A673 (cell line): Measurements from ENCODE around the gene ZNF577. TPM values are rescaled to one million over a fixed set of nuclear protein-coding genes. Genes with fewer than 3 reads are reported as not detected.

Source experiments
- BruUV-seq: library from RNA; stranded (reverse); fragments of 400-500 nt; replicated peaks from 2 replicates; lab custom pipeline; 2021; lab: Mats Ljungman, UMichigan
- CTCF ChIA-PET: fragments of 300-600 bp; sonication (Branson Sonifier 250); formaldehyde crosslinking; loops from one replicate; lab custom pipeline; 2022; ENCODE audit warnings: antibody characterized with exemption; lab: Charles Lee
- POLR2A ChIA-PET: fragments of 300-600 bp; sonication (Branson Sonifier 250); formaldehyde crosslinking; loops from one replicate; lab custom pipeline; 2022; ENCODE audit warnings: antibody characterized with exemption; ENCODE audit not compliant: low non-redundant PET; lab: Charles Lee
- DNase-seq: peaks from one replicate; pipeline ENCODE4 v3.0.0-alpha.2; 2015; ENCODE audit warnings: low spot score
- H3K27ac ChIP-seq: fragments of 200-600 bp; sonication (generic); 2 replicates; pipeline ENCODE4 v1.5.1; 2016; ENCODE audit warnings: mixed run types, low read depth, mild to moderate bottlenecking, mixed read lengths, antibody characterized with exemption, low read length; ENCODE audit not compliant: poor library complexity, severe bottlenecking
- H3K27me3 ChIP-seq: fragments of 200-600 bp; sonication (generic); replicated peaks from 2 replicates; pipeline ENCODE4 v1.6.1; 2017; ENCODE audit warnings: mixed run types, low read depth, mild to moderate bottlenecking, mixed read lengths, antibody characterized with exemption, low read length; ENCODE audit not compliant: insufficient read depth, poor library complexity
- H3K36me3 ChIP-seq: fragments of 200-600 bp; sonication (generic); 2 replicates; pipeline ENCODE4 v1.6.1; 2016; ENCODE audit warnings: mixed run types, mild to moderate bottlenecking, mixed read lengths, antibody characterized with exemption, low read length; ENCODE audit not compliant: insufficient read depth, poor library complexity, severe bottlenecking
- H3K4me1 ChIP-seq: fragments of 200-600 bp; sonication (generic); 2 replicates; pipeline ENCODE4 v1.6.1; 2017; ENCODE audit warnings: mixed run types, mild to moderate bottlenecking, mixed read lengths, antibody characterized with exemption, low read length; ENCODE audit not compliant: insufficient read depth, poor library complexity, severe bottlenecking
- H3K4me3 ChIP-seq: fragments of 200-600 bp; sonication (generic); 2 replicates; pipeline ENCODE4 v1.5.1; 2016; ENCODE audit warnings: low read depth, mixed run types, mild to moderate bottlenecking, mixed read lengths, low read length; ENCODE audit not compliant: poor library complexity, severe bottlenecking
- H3K9me3 ChIP-seq: fragments of 200-600 bp; sonication (generic); 2 replicates; pipeline ENCODE4 v1.6.1; 2016; ENCODE audit warnings: mixed run types, low read depth, mild to moderate bottlenecking, mixed read lengths, antibody characterized with exemption, low read length; ENCODE audit not compliant: poor library complexity, severe bottlenecking
- EZH2 ChIP-seq: fragments of 200-600 bp; sonication (generic); IDR thresholded peaks from 2 replicates; pipeline ENCODE4 v1.6.1; 2017; ENCODE audit warnings: borderline replicate concordance, low read depth, mild to moderate bottlenecking, mixed read lengths, antibody characterized with exemption, low read length; ENCODE audit not compliant: poor library complexity, severe bottlenecking
- intact Hi-C: fragments of 100-400 bp; cut with micrococcal nuclease; formaldehyde crosslinking; loops from one replicate; pipeline ENCODE4 v1.10.0; 2022; ENCODE audit not compliant: unreplicated experiment
- total RNA-seq: library from RNA; stranded (reverse); gene quantifications from 2 replicates; pipeline ENCODE4 v1.2.3, GENCODE V29; 2021
- TF ChIP-seq, protein P1 (sequence below): fragments of 300-800, 200-600 bp; sonication (generic); conservative IDR thresholded peaks from 2 replicates; pipeline ENCODE4 v1.5.1; 2017; ENCODE audit warnings: low read depth, mild to moderate bottlenecking, antibody characterized with exemption, low read length, moderate library complexity, mixed read lengths

The ZNF577 gene
- total RNA-seq, 1 experiment from 2014 or later: 7.0 TPM

DNA sequence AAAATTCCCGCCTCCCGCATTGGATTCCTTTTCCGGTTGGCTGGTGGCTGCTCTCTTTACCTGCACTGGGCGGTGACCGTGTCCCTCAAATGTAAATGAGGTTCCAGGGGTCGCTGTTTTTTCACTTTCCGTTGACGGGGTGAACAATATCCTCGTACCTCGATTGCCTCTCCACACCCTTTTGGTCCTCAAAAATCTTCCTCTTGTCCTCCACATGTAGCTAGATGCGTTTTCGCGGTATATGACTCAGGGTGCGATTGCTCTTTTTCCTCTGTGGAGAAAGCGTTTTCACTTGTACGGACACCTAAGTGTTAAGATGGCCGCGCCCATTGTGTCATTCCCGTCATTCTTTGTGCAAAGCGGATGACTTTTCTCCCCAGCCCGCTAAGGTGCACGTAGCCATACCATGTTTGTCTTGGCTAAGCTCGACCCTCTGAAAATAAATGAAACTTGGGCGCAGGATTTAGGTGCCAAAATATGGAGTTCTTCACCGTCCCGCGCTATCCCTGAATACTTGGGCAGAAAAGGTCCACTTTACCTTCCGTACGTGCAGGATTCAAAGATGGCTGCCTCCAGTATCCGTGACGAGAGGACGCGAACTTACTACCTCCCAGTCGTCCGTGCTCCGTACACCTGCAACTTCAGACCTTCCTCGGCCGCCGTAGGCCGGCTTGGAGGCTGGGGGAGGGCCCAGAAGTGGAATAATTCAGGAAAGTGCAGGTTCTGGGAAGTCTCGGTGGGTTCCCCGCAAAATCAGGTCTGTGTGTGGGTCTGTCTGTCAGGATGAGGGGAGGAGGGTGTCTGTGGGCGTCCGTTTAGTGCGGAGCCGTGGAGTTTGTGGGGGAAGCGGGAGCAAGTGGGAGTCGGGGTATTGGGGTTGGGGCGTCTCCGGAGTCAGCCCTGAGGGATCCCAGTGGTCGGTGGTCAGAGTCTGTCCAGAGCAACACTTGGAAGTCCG, 39.3 kb upstream of the ZNF577 start, which contains the start of gene ZNF613:
ZNF613 (plus strand) TSS at position 689 of the 958 bp plus-strand sequence. CDS start 8,749 bp downstream, outside the sequence.
- Histone ChIP-seq H3K9me3 (peaks cover 28% of the 10 kb centered on the region), H3K4me3 (peak within 1 kb of the TSS; percentile 84), H3K36me3 (peaks cover 19% of the 10 kb centered on the region), H3K27me3 (no peaks in the 10 kb centered on the region), H3K4me1 (no peaks in the 10 kb centered on the region), H3K27ac (peak within 1 kb of the TSS; percentile 90)
- intact Hi-C loops: loop anchor here (2.0 kb wide), 1 partner anchor 40 kb away; the partner anchor contains the start of gene ZNF577
- ChIA-PET CTCF (no interaction called here), POLR2A (no interaction called here)
- peak; percentile 94 for DNase-seq
- BruUV-seq: no TSS peak
- TF ChIP-seq EZH2: no peak
- TF ChIP-seq, protein P1, sequence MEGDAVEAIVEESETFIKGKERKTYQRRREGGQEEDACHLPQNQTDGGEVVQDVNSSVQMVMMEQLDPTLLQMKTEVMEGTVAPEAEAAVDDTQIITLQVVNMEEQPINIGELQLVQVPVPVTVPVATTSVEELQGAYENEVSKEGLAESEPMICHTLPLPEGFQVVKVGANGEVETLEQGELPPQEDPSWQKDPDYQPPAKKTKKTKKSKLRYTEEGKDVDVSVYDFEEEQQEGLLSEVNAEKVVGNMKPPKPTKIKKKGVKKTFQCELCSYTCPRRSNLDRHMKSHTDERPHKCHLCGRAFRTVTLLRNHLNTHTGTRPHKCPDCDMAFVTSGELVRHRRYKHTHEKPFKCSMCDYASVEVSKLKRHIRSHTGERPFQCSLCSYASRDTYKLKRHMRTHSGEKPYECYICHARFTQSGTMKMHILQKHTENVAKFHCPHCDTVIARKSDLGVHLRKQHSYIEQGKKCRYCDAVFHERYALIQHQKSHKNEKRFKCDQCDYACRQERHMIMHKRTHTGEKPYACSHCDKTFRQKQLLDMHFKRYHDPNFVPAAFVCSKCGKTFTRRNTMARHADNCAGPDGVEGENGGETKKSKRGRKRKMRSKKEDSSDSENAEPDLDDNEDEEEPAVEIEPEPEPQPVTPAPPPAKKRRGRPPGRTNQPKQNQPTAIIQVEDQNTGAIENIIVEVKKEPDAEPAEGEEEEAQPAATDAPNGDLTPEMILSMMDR: peak; percentile 42

DNA sequence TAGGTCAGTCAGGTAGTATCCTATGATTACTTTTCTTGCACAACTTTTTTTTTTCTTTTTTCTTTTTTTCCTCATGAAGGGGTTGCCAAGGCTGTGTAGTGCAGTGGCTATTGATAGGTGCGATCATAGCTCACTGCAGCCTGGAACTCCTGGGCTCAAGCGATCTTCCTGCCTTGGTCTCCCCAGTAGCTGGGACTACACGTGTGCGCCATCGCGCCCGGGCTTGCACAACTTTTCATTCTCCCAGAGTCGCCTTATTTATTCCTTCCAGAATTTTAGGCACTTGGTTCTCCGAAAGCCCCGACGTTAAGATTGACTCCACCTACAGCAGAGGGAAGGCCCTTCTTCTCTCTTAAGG, 38.7 kb upstream of the ZNF577 start:
- no TSS peak for BruUV-seq
- CTCF ChIA-PET: no interaction called here

DNA sequence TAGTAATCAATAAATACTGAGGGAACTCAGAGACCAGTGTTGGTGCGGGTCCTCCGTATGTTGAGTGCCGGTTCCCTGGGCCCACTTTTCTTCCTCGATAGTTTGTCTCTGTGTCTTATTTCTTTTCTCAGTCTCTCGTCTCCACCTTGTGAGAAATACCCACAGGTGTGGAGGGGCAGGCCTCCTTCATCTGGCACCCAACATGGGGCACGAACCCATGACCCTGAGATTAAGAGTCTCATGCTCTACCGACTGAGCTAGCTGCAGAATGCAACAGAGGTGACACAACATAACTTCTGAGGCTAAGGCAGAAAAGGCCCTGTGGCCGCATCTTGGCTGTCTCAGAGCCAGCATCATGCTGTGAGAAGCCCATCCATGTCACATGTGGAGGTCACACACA, 34.2 kb upstream of the ZNF577 start:
- BruUV-seq: no TSS peak
- H3K4me3 ChIP-seq: no peak overlapping the region
- intact Hi-C loops: no loop called here
- TF ChIP-seq EZH2: no peak
- TF ChIP-seq, protein P1: no peak
- DNase-seq: no peak
- no peak overlapping the region for H3K27ac ChIP-seq
- no peaks in the 10 kb centered on the region for H3K27me3 ChIP-seq
- no peaks in the 10 kb centered on the region for H3K36me3 ChIP-seq
- ChIA-PET CTCF (no interaction called here), POLR2A (no interaction called here)
- H3K4me1 ChIP-seq: no peaks in the 10 kb centered on the region
- H3K9me3 ChIP-seq: peaks cover 65% of the 10 kb centered on the region

More for the DNA sequence above, 38.7 kb upstream of the ZNF577 start:
- intact Hi-C loops: loop anchor here (2.0 kb wide), 1 partner anchor 40 kb away; the partner anchor contains the start of gene ZNF577
- Histone ChIP-seq H3K4me1 (no peaks in the 10 kb centered on the region), H3K9me3 (peaks cover 35% of the 10 kb centered on the region), H3K27ac (peak overlapping the region; percentile 90), H3K36me3 (peaks cover 13% of the 10 kb centered on the region), H3K4me3 (peak overlapping the region; percentile 84), H3K27me3 (no peaks in the 10 kb centered on the region)
- TF ChIP-seq, protein P1: no peak
- no peak for TF ChIP-seq EZH2
- POLR2A ChIA-PET: no interaction called here
- DNase-seq: no peak
